Measurements from ENCODE around the gene LGR5.

Gene LGR5

GRCh38 chr12:71602761-71603577, 163.4 kb downstream of the LGR5 start:
- H3K27me3 ChIP-seq (ENCODE audit: control insufficient read depth in 1 of 2, insufficient read depth in 2 of 2, low read length in 2 of 2), result no peaks in the 10 kb centered on the region
- no peak overlapping the region for H3K9ac ChIP-seq (ENCODE audit: low read length)

DNA sequence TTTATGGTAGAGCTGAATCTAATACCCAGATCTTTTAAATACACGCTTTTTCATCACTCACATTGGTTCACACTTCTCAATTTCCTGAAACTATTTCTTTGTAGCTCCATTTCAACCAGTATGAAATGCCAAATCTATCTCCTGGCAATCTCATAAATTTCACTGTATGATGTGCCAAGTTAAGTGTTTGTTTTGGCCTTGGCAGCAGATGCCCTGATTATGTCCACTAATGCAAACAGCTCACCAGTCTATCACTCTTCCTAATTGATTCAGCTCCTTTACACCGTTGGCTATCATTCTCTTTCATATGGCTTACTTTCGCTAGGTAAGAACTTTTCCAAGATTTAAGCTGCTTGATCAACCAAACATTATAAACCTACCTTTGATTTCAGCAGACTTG, 165.4 kb downstream of the LGR5 start:
- H3K36me3 ChIP-seq (ENCODE audit: insufficient read depth, low read length), result peaks cover 16% of the 10 kb centered on the region
- no peaks in the 10 kb centered on the region for H3K4me1 ChIP-seq (ENCODE audit: insufficient read depth, low read length)
- H3K27me3 ChIP-seq (ENCODE audit: control insufficient read depth in 1 of 2, insufficient read depth in 2 of 2, low read length in 2 of 2), result no peaks in the 10 kb centered on the region
- no peak overlapping the region for H3K9ac ChIP-seq (ENCODE audit: low read length)
- H3K9me3 ChIP-seq (ENCODE audit: low read length), result no peaks in the 10 kb centered on the region
- no peak overlapping the region for H3K27ac ChIP-seq (ENCODE audit: low read depth, low read length)
- no peak overlapping the region for H3K4me3 ChIP-seq (ENCODE audit: low read depth in 1 of 2, low read length in 2 of 2)

More at GRCh38 chr12:71602761-71603577, 163.4 kb downstream of the LGR5 start:
- Histone ChIP-seq H3K9me3 (ENCODE audit: low read length) (no peaks in the 10 kb centered on the region), H3K27ac (ENCODE audit: low read depth, low read length) (no peak overlapping the region), H3K4me1 (ENCODE audit: insufficient read depth, low read length) (no peaks in the 10 kb centered on the region), H3K36me3 (ENCODE audit: insufficient read depth, low read length) (no peaks in the 10 kb centered on the region), H3K4me3 (ENCODE audit: low read depth in 1 of 2, low read length in 2 of 2) (no peak overlapping the region)

GRCh38 chr12:71607494-71608330, 168.1 kb downstream of the LGR5 start:
- no peak overlapping the region for H3K9ac ChIP-seq (ENCODE audit: low read length)
- no peaks in the 10 kb centered on the region for H3K9me3 ChIP-seq (ENCODE audit: low read length)
- no peaks in the 10 kb centered on the region for H3K27me3 ChIP-seq (ENCODE audit: control insufficient read depth in 1 of 2, insufficient read depth in 2 of 2, low read length in 2 of 2)
- H3K4me1 ChIP-seq (ENCODE audit: insufficient read depth, low read length), result no peaks in the 10 kb centered on the region
- H3K36me3 ChIP-seq (ENCODE audit: insufficient read depth, low read length), result peaks cover 34% of the 10 kb centered on the region
- no peak overlapping the region for H3K27ac ChIP-seq (ENCODE audit: low read depth, low read length)
- H3K4me3 ChIP-seq (ENCODE audit: low read depth in 1 of 2, low read length in 2 of 2), result no peak overlapping the region

- Histone ChIP-seq H3K4me1 (ENCODE audit: insufficient read depth, low read length) (no peaks in the 10 kb centered on the region), H3K9me3 (ENCODE audit: low read length) (no peaks in the 10 kb centered on the region), H3K27me3 (ENCODE audit: control insufficient read depth in 1 of 2, insufficient read depth in 2 of 2, low read length in 2 of 2) (no peaks in the 10 kb centered on the region), H3K4me3 (ENCODE audit: low read depth in 1 of 2, low read length in 2 of 2) (no peak overlapping the region), H3K9ac (ENCODE audit: low read length) (no peak overlapping the region), H3K27ac (ENCODE audit: low read depth, low read length) (no peak overlapping the region), H3K36me3 (ENCODE audit: insufficient read depth, low read length) (peaks cover 51% of the 10 kb centered on the region)
These were observed 170.6 kb downstream of the LGR5 start for GRCh38 chr12:71610031-71610795.

- Histone ChIP-seq H3K27ac (ENCODE audit: low read depth, low read length) (no peak overlapping the region), H3K4me1 (ENCODE audit: insufficient read depth, low read length) (no peaks in the 10 kb centered on the region), H3K36me3 (ENCODE audit: insufficient read depth, low read length) (peaks cover 63% of the 10 kb centered on the region), H3K9me3 (ENCODE audit: low read length) (no peaks in the 10 kb centered on the region), H3K9ac (ENCODE audit: low read length) (no peak overlapping the region), H3K4me3 (ENCODE audit: low read depth in 1 of 2, low read length in 2 of 2) (no peak overlapping the region), H3K27me3 (ENCODE audit: control insufficient read depth in 1 of 2, insufficient read depth in 2 of 2, low read length in 2 of 2) (no peaks in the 10 kb centered on the region)
These were observed 182.3 kb downstream of the LGR5 start for GRCh38 chr12:71621938-71622337.

DNA sequence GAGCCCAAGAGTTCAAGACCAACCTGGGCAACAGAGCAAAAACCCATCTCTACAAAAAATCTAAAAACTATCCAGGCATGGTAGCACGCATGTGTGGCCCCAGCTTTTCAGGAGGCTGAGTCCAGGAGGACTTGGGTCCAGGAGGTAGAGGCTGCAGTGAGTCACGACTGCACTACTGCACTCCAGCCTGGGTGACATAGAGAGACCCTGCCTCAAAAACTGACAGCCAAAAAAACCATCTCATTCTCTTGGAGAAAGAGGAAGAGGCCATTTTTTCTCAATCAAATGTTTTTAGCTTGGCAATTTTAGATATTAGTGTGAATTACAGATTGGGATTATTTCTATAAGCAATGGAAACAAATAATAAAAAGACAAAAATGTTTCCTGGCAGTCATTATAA, 185.9 kb downstream of the LGR5 start:
- Histone ChIP-seq H3K27ac (ENCODE audit: low read depth, low read length) (no peak overlapping the region), H3K4me3 (ENCODE audit: low read depth in 1 of 2, low read length in 2 of 2) (no peak overlapping the region), H3K36me3 (ENCODE audit: insufficient read depth, low read length) (peaks cover 77% of the 10 kb centered on the region)

GRCh38 chr12:71626098-71626497, 186.5 kb downstream of the LGR5 start:
- Histone ChIP-seq H3K36me3 (ENCODE audit: insufficient read depth, low read length) (peaks cover 81% of the 10 kb centered on the region), H3K27me3 (ENCODE audit: control insufficient read depth in 1 of 2, insufficient read depth in 2 of 2, low read length in 2 of 2) (no peaks in the 10 kb centered on the region), H3K27ac (ENCODE audit: low read depth, low read length) (no peak overlapping the region)

More for the DNA sequence above, 185.9 kb downstream of the LGR5 start:
- Histone ChIP-seq H3K4me1 (ENCODE audit: insufficient read depth, low read length) (no peaks in the 10 kb centered on the region), H3K27me3 (ENCODE audit: control insufficient read depth in 1 of 2, insufficient read depth in 2 of 2, low read length in 2 of 2) (no peaks in the 10 kb centered on the region), H3K9me3 (ENCODE audit: low read length) (no peaks in the 10 kb centered on the region), H3K9ac (ENCODE audit: low read length) (no peak overlapping the region)

GRCh38 chr12:71626768-71627167, 187.2 kb downstream of the LGR5 start:
- no peaks in the 10 kb centered on the region for H3K27me3 ChIP-seq (ENCODE audit: control insufficient read depth in 1 of 2, insufficient read depth in 2 of 2, low read length in 2 of 2)
- H3K36me3 ChIP-seq (ENCODE audit: insufficient read depth, low read length), result peaks cover 78% of the 10 kb centered on the region
- no peaks in the 10 kb centered on the region for H3K4me1 ChIP-seq (ENCODE audit: insufficient read depth, low read length)
- no peaks in the 10 kb centered on the region for H3K9me3 ChIP-seq (ENCODE audit: low read length)
- no peak overlapping the region for H3K27ac ChIP-seq (ENCODE audit: low read depth, low read length)
- no peak overlapping the region for H3K9ac ChIP-seq (ENCODE audit: low read length)
- no peak overlapping the region for H3K4me3 ChIP-seq (ENCODE audit: low read depth in 1 of 2, low read length in 2 of 2)

More at GRCh38 chr12:71626098-71626497, 186.5 kb downstream of the LGR5 start:
- Histone ChIP-seq H3K4me1 (ENCODE audit: insufficient read depth, low read length) (no peaks in the 10 kb centered on the region), H3K9me3 (ENCODE audit: low read length) (no peaks in the 10 kb centered on the region), H3K9ac (ENCODE audit: low read length) (no peak overlapping the region), H3K4me3 (ENCODE audit: low read depth in 1 of 2, low read length in 2 of 2) (no peak overlapping the region)

DNA sequence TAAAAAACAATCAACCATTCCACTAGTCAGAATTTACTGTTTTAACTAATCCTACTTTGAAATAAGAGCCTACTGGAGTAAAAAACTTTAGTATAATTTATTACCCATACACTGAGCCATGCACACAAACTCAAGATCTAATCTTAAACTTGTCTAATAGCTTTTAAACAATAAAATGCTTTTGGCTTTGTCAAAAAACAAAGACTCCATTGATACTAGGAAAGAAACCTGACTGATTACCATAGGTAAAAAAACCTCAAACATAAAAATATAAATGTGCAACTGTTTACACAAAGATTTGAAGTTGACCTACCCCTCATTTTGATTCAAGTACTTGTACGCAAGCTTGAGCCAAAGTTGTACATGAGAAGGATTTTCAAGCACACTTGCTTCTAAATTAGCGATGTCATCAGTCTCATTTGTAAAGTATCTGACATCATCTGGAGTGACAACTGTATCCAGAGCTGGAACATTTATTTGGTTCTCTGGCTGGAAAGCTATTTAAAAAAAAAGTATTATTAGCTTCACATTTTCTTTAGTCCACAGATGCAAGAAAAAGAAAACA, 187.9 kb downstream of the LGR5 start:
- Histone ChIP-seq H3K4me3 (ENCODE audit: low read depth in 1 of 2, low read length in 2 of 2) (no peak overlapping the region), H3K9ac (ENCODE audit: low read length) (no peak overlapping the region), H3K36me3 (ENCODE audit: insufficient read depth, low read length) (peaks cover 78% of the 10 kb centered on the region), H3K9me3 (ENCODE audit: low read length) (no peaks in the 10 kb centered on the region), H3K27ac (ENCODE audit: low read depth, low read length) (no peak overlapping the region), H3K4me1 (ENCODE audit: insufficient read depth, low read length) (no peaks in the 10 kb centered on the region), H3K27me3 (ENCODE audit: control insufficient read depth in 1 of 2, insufficient read depth in 2 of 2, low read length in 2 of 2) (no peaks in the 10 kb centered on the region)
